ENCODE measurements around the gene SLC4A2. TPM values are rescaled to one million over a fixed set of nuclear protein-coding genes. Genes with fewer than 3 reads are reported as not detected.

SLC4A2 gene
- total RNA-seq, 3 donors from 2014 or later (not counting 1 experiment from before 2014, with no cell fraction given) = 60.4 to 87.3 (median 66.1) TPM

- H3K27ac Mint-ChIP-seq = no peak overlapping the region
- no peak for ATAC-seq
Measured at GRCh38 chr7:151095828-151096475, 36.6 kb downstream of the SLC4A2 start.

GRCh38 chr7:151099486-151100211, 40.3 kb downstream of the SLC4A2 start:
- WGBS (ENCODE audit: insufficient coverage) = 93% methylated on average over 20 of the region's 20 CpGs
- Mint-ChIP-seq H3K9me3 (no peaks in the 10 kb centered on the region), H3K4me1 (peaks cover 0 to 4% of the 10 kb centered on the region in 2 donors), H3K27me3 (ENCODE audit: low read depth in 2 of 2) (no peaks in the 10 kb centered on the region), H3K36me3 (no peaks in the 10 kb centered on the region), H3K27ac (no peak overlapping the region), H3K4me3 (no peak overlapping the region)
- Histone ChIP-seq H3K27me3 (ENCODE audit: control insufficient read depth, insufficient read depth, low read length) (no peaks in the 10 kb centered on the region), H3K4me3 (ENCODE audit: low read length) (no peak overlapping the region), H3K9me3 (ENCODE audit: control insufficient read depth, insufficient read depth, low read length) (no peaks in the 10 kb centered on the region), H3K27ac (ENCODE audit: low read length) (no peak overlapping the region), H3K4me1 (ENCODE audit: control insufficient read depth, insufficient read depth, low read length) (no peaks in the 10 kb centered on the region), H3K36me3 (ENCODE audit: control insufficient read depth, insufficient read depth, low read length) (no peaks in the 10 kb centered on the region)
- no peak for TF ChIP-seq CTCF (IDR thresholded peaks at IDR 0.05)
- ATAC-seq (no peak), DNase-seq (no peak)
- intact Hi-C loops (cut with micrococcal nuclease) = no loop called here

More at GRCh38 chr7:151095828-151096475, 36.6 kb downstream of the SLC4A2 start:
- intact Hi-C loops (cut with micrococcal nuclease) = no loop called here
- no peaks in the 10 kb centered on the region for H3K4me1 Mint-ChIP-seq
- Histone ChIP-seq H3K27ac (ENCODE audit: low read length) (no peak overlapping the region), H3K4me1 (ENCODE audit: control insufficient read depth, insufficient read depth, low read length) (no peaks in the 10 kb centered on the region), H3K4me3 (ENCODE audit: low read length) (no peak overlapping the region), H3K9me3 (ENCODE audit: control insufficient read depth, insufficient read depth, low read length) (no peaks in the 10 kb centered on the region), H3K36me3 (ENCODE audit: control insufficient read depth, insufficient read depth, low read length) (no peaks in the 10 kb centered on the region), H3K27me3 (ENCODE audit: control insufficient read depth, insufficient read depth, low read length) (no peaks in the 10 kb centered on the region)
- no peak overlapping the region for H3K4me3 Mint-ChIP-seq
- DNase-seq = peak in 1 of 2 donors; percentile 42
- no peaks in the 10 kb centered on the region for H3K27me3 Mint-ChIP-seq (ENCODE audit: low read depth in 2 of 2)
- 88% methylated on average over 17 of the region's 17 CpGs for WGBS (ENCODE audit: insufficient coverage)
- no peak for TF ChIP-seq CTCF (IDR thresholded peaks at IDR 0.05)
- H3K9me3 Mint-ChIP-seq = no peaks in the 10 kb centered on the region
- H3K36me3 Mint-ChIP-seq = no peaks in the 10 kb centered on the region

- DNase-seq (no peak), ATAC-seq (no peak)
- no peak overlapping the region for H3K27ac ChIP-seq (ENCODE audit: low read length)
- Mint-ChIP-seq H3K27me3 (ENCODE audit: low read depth in 2 of 2) (no peaks in the 10 kb centered on the region), H3K4me1 (peaks cover 0 to 6% of the 10 kb centered on the region in 2 donors), H3K27ac (no peak overlapping the region), H3K9me3 (no peaks in the 10 kb centered on the region), H3K4me3 (no peak overlapping the region), H3K36me3 (no peaks in the 10 kb centered on the region)
- intact Hi-C loops (cut with micrococcal nuclease) = no loop called here
- H3K27me3 ChIP-seq (ENCODE audit: control insufficient read depth, insufficient read depth, low read length) = no peaks in the 10 kb centered on the region
- H3K4me1 ChIP-seq (ENCODE audit: control insufficient read depth, insufficient read depth, low read length) = no peaks in the 10 kb centered on the region
- 95% methylated on average over 10 of the region's 10 CpGs for WGBS (ENCODE audit: insufficient coverage)
- no peaks in the 10 kb centered on the region for H3K9me3 ChIP-seq (ENCODE audit: control insufficient read depth, insufficient read depth, low read length)
- no peak for TF ChIP-seq CTCF (IDR thresholded peaks at IDR 0.05)
- H3K36me3 ChIP-seq (ENCODE audit: control insufficient read depth, insufficient read depth, low read length) = no peaks in the 10 kb centered on the region
- H3K4me3 ChIP-seq (ENCODE audit: low read length) = no peak overlapping the region
Measured at GRCh38 chr7:151100921-151101320, 41.5 kb downstream of the SLC4A2 start.
